DND-41 (cell line): ENCODE data around the gene SGPP1.

ENCODE experiments used
- EZH2 ChIP-seq: IDR thresholded peaks from 3 replicates; pipeline ENCODE4 v1.6.1; 2012; ENCODE audit warnings: borderline replicate concordance, low read depth, mild to moderate bottlenecking, moderate library complexity, low read length, inconsistent platforms; ENCODE audit not compliant: severe bottlenecking
- TF ChIP-seq, protein P1 (sequence below): IDR thresholded peaks from 2 replicates; pipeline ENCODE4 v1.5.1; 2012; ENCODE audit warnings: borderline replicate concordance, low read length, moderate library complexity, mild to moderate bottlenecking; ENCODE audit not compliant: poor library complexity, severe bottlenecking; ENCODE audit errors: extremely low read depth

DNA sequence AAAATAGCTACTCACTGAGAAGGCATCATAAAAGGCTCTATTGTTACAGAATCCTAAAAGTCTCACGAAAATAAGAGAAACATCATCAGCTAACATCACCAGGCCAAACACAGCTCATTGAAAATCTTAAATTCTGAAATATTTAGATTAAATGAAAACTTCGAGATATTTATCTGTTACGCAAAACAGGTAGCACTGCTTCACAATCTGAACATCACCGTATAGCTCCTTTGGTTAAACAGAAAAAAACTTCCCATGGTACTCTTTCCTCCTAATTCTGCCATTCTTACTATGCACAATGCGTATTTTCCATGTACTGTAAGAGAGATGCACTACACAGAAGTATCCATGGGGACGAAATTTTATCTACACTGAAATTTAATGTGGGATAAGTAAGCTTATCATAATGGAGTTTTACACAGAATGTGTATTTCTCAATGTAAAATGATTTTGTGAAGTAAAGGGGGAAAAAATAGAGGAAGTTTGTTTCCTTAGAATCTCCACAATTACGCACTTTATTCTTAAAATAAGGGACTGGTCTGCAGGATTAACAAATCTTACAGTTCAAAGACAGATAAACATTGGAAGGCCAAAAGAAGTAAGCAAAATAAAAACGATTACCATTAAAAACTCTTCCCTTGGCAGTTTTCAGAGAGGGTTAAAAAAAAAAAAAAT lies 1.9 kb downstream of the SGPP1 start:
- TF ChIP-seq, protein P1, sequence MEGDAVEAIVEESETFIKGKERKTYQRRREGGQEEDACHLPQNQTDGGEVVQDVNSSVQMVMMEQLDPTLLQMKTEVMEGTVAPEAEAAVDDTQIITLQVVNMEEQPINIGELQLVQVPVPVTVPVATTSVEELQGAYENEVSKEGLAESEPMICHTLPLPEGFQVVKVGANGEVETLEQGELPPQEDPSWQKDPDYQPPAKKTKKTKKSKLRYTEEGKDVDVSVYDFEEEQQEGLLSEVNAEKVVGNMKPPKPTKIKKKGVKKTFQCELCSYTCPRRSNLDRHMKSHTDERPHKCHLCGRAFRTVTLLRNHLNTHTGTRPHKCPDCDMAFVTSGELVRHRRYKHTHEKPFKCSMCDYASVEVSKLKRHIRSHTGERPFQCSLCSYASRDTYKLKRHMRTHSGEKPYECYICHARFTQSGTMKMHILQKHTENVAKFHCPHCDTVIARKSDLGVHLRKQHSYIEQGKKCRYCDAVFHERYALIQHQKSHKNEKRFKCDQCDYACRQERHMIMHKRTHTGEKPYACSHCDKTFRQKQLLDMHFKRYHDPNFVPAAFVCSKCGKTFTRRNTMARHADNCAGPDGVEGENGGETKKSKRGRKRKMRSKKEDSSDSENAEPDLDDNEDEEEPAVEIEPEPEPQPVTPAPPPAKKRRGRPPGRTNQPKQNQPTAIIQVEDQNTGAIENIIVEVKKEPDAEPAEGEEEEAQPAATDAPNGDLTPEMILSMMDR, result no peak
- no peak for TF ChIP-seq EZH2
